Uterus (tissue), 4 donors: Measurements from ENCODE around the gene GAPDHS. TPM values are rescaled to one million over a fixed set of nuclear protein-coding genes. Genes with fewer than 3 reads are reported as not detected.

ENCODE experiments used
- DNase-seq, 2 donors: peaks; one replicate each; pipeline ENCODE4 v3.0.0-alpha.2; 2019 to 2020
- H3K27ac ChIP-seq, 2 donors: fragments of 200-600 bp; sonication (generic); 1 replicate in 1 of 2; 2 replicates in 1 of 2; pipeline ENCODE4 v1.5.1; 2016 to 2018
- H3K27me3 ChIP-seq, 2 donors: fragments of 200-600 bp; sonication (generic); one replicate each; pipeline ENCODE4 v1.5.1; 2018 to 2019; ENCODE audit warnings: control low read depth in 1 of 2
- H3K36me3 ChIP-seq, 2 donors: fragments of 200-600 bp; sonication (generic); one replicate each; pipeline ENCODE4 v1.5.1; 2019; ENCODE audit warnings: control low read depth in 1 of 2
- H3K4me1 ChIP-seq, 2 donors: fragments of 200-600 bp; sonication (generic); one replicate each; pipeline ENCODE4 v1.5.1; 2018 to 2019; ENCODE audit warnings: control low read depth in 1 of 2
- H3K4me3 ChIP-seq, 2 donors: fragments of 200-600 bp; sonication (generic); 1 replicate in 1 of 2; 2 replicates in 1 of 2; pipeline ENCODE4 v1.5.1; 2018 to 2019; ENCODE audit warnings: mild to moderate bottlenecking in 1 of 2
- H3K9me3 ChIP-seq, 2 donors: fragments of 200-600 bp; sonication (generic); one replicate each; pipeline ENCODE4 v1.5.1; 2019; ENCODE audit warnings: control low read depth in 1 of 2
- CTCF ChIP-seq, 4 experiments: fragments of 200-600 bp in 2 of 4; fragments of 450-650 bp in 2 of 4; sonication (generic) in 2 of 4; IDR thresholded peaks; one replicate each; pipeline ENCODE4 v1.5.1; 2016 to 2019; ENCODE audit warnings: antibody characterized with exemption in 4 of 4, mild to moderate bottlenecking in 2 of 4, moderate library complexity in 1 of 4
- POLR2A ChIP-seq, 2 donors: fragments of 450-650 bp; IDR thresholded peaks; one replicate each; pipeline ENCODE4 v1.6.1; 2016; ENCODE audit warnings: antibody characterized with exemption in 2 of 2, mild to moderate bottlenecking in 1 of 2, moderate library complexity in 1 of 2
- intact Hi-C: fragments of 100-400 bp; cut with DNase I; formaldehyde crosslinking; loops from one replicate; pipeline ENCODE4 v1.15.1; 2023; ENCODE audit warnings: low total_unique reads
- total RNA-seq, 4 donors: library from RNA; depleted of rRNA in 3 of 4; stranded (reverse); fragments of >200 nt in 3 of 4; gene quantifications; one replicate each; pipeline versions ENCODE4 v1.1.0 to v1.2.4, GENCODE V29; 2014 to 2023
- donor health status: DM: yes; HTN: yes; CAD: no.

The GAPDHS gene
- total RNA-seq, 4 donors from 2014 or later, result not detected

- Histone ChIP-seq H3K4me3 (no peak overlapping the region), H3K9me3 (no peaks in the 10 kb centered on the region), H3K36me3 (no peaks in the 10 kb centered on the region), H3K4me1 (peaks cover 0 to 3% of the 10 kb centered on the region in 2 donors), H3K27ac (no peak overlapping the region), H3K27me3 (peaks cover 5 to 10% of the 10 kb centered on the region in 2 donors)
- intact Hi-C loops, result no loop called here
- TF ChIP-seq POLR2A (IDR thresholded peaks at IDR 0.05), result no peak
- TF ChIP-seq CTCF (IDR thresholded peaks at IDR 0.05), result no peak
- no peak for DNase-seq
Measured at GRCh38 chr19:35553385-35554000, 20.2 kb downstream of the GAPDHS start.

GRCh38 chr19:35554076-35554475, 20.8 kb downstream of the GAPDHS start:
- intact Hi-C loops, result no loop called here
- no peak overlapping the region for H3K27ac ChIP-seq
- no peaks in the 10 kb centered on the region for H3K36me3 ChIP-seq
- TF ChIP-seq POLR2A (IDR thresholded peaks at IDR 0.05) (no peak), CTCF (IDR thresholded peaks at IDR 0.05) (no peak)
- H3K27me3 ChIP-seq, result peaks cover 10 to 11% of the 10 kb centered on the region in 2 donors
- H3K4me3 ChIP-seq, result no peak overlapping the region
- peaks cover 0 to 3% of the 10 kb centered on the region in 2 donors for H3K4me1 ChIP-seq
- H3K9me3 ChIP-seq, result no peaks in the 10 kb centered on the region
- no peak for DNase-seq

- no peaks in the 10 kb centered on the region for H3K9me3 ChIP-seq
- peaks cover 0 to 3% of the 10 kb centered on the region in 2 donors for H3K4me1 ChIP-seq
- TF ChIP-seq POLR2A (IDR thresholded peaks at IDR 0.05) (no peak), CTCF (IDR thresholded peaks at IDR 0.05) (no peak)
- no peak overlapping the region for H3K4me3 ChIP-seq
- H3K36me3 ChIP-seq, result no peaks in the 10 kb centered on the region
- intact Hi-C loops, result no loop called here
- no peak for DNase-seq
- H3K27me3 ChIP-seq, result peaks cover 11 to 15% of the 10 kb centered on the region in 2 donors
- H3K27ac ChIP-seq, result no peak overlapping the region
Measured at GRCh38 chr19:35555301-35556005, 22.2 kb downstream of the GAPDHS start.

GRCh38 chr19:35556025-35556590, 22.9 kb downstream of the GAPDHS start:
- intact Hi-C loops, result no loop called here
- Histone ChIP-seq H3K9me3 (no peaks in the 10 kb centered on the region), H3K36me3 (no peaks in the 10 kb centered on the region), H3K27me3 (peaks cover 11 to 15% of the 10 kb centered on the region in 2 donors), H3K4me3 (no peak overlapping the region), H3K27ac (no peak overlapping the region), H3K4me1 (peaks cover 0 to 3% of the 10 kb centered on the region in 2 donors)
- DNase-seq, result no peak
- TF ChIP-seq CTCF (IDR thresholded peaks at IDR 0.05) (no peak), POLR2A (IDR thresholded peaks at IDR 0.05) (no peak)
